ENCODE results near the gene KCNK15.

The KCNK15 gene

DNA sequence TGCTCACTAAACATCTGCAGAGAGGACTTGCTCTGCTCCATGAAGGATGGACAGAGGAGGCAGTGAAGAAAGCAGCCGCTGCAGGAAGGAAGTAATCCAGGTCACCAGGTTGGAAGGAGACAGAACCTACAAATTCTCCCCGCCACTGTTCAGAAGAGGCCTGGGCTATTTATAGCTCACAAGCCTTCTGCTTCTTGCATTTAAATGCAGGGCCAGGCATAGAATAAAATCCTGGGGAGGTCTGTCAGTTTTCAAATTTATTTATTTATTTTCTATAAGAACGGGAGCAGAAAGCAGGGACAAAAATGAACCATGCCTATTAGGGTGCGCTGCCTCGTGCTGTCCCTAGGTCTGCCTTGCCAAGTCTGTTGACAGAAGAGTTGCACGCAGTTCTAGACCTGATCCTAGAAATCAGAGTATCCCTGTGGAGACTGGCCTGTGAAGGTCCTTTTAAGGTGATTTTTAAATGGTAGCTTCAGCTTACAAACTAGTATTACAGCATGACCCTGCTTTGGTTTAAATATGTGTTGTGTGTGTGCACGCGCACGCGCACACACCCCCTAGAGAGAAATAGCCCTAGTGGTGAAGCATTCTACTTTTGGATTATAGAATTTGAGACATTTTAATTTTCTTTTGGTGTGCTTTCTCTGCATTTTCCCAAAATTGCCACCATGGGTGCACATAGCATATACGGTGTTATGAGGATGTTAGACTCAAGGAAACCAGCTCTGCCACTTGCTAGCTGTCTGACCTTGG, 45.2 kb downstream of the KCNK15 start:
- no peak for DNase-seq (ENCODE audit: low read depth)

DNA sequence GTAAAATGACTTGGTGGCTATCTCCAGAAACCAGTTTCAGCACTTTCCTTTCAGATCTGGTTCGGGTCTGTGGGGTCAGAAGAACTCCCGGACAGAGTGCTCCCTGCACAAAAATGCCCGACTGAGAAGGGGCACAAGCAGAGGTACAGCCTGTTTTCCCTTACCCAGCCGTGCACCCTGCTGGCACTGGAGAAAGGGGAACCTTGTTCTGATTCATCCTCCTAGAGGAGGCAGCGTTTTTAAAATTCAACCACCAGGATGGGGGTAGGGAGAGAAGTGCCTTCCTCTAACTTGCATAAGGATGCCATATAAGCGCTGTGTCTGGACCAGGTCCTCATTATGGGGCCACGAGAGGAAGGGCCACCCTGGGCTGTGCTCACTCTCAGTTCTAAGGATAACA, 47.1 kb downstream of the KCNK15 start:
- no peak for DNase-seq (ENCODE audit: low read depth)

DNA sequence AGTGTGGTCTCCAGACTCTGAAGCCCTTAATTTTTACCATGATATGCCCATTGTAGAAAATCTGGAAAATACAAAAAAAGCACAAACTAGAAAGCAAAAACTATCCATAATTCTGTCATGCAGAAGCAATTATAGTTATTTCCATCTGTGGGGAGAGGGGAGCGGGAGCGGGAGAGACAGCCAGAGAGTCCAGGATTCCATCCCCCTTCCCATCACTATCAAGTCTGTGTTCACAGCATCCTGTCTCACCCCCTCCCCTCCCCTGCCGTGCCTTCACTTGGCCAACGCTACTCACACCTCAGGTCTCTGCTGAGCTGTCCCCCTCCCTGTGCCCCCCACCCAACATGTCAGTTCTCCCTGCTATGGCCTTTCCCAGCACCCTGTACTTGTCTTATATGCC, 50.2 kb downstream of the KCNK15 start:
- no peak for DNase-seq (ENCODE audit: low read depth)

DNA sequence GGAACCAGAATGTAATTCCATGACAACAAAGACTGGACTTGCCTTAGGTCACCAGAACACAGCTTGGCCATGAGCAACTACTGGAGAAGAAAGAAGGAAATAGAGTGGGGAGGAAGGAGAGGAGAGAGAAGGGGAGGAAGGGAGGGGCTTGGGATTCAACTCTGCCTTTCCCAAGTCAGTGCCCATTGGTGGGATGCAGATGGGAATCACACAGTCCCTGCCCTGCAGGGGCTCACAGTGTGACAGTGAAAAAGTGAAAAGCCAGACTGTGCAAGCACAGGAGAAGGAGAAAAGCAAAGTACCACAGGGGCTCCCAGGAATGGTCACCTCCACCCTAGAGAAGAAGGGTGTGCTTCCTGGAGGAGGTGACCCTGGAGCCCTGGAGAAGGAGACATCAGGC, 50.6 kb downstream of the KCNK15 start:
- DNase-seq (ENCODE audit: low read depth) = no peak

DNA sequence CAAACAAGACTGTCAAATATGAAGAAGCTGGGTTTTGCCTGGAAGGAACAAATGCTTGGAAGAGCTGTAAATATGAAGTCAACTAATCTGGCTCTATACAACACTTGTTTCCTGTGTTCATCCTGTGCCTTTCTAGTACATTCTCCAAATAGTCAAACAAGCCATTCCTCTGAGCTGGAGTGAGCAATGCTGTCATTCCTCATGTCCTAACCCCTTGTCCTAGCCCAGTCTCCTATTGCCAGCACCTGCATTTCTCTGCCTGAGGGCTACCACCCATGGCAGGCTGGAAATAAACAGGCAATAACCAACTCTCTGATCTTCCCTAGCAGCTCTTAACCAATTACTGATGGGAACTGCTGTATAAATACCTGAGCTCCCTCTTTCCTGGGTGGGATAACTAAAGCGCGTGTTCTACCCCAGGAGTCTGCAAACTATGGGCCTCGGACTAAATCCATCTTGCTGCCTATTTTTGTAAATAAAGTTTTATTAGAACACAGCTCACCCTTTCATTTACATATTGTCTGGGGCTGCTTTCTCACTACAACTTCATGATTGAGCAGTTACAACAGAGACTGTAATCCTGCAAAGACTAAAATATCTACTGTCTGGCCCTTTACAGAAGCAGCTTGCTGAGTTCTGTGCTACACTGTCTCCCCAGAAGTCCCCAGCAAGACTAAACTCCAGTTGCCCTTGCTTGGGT, 51.2 kb downstream of the KCNK15 start:
- DNase-seq (ENCODE audit: low read depth) = no peak

DNA sequence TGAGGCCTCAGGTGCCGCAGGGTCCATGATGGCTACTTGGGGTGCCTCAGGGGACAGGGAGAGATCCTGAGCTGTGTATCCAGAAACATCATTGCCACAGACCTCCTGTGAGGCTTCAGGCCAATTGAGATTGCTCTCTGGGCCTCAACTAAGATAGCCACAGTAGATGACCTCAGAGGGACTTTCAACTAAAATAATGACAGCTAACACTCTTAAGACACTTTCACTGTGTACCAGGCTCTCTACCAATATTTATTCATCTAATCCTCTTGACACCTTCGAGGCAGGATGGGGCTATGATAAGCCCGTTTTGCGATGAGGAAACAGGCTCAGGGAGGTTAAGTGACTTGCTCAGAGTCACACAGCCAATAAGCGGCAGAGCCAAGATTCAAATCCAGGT, 54.0 kb downstream of the KCNK15 start:
- DNase-seq (ENCODE audit: low read depth) = no peak

DNA sequence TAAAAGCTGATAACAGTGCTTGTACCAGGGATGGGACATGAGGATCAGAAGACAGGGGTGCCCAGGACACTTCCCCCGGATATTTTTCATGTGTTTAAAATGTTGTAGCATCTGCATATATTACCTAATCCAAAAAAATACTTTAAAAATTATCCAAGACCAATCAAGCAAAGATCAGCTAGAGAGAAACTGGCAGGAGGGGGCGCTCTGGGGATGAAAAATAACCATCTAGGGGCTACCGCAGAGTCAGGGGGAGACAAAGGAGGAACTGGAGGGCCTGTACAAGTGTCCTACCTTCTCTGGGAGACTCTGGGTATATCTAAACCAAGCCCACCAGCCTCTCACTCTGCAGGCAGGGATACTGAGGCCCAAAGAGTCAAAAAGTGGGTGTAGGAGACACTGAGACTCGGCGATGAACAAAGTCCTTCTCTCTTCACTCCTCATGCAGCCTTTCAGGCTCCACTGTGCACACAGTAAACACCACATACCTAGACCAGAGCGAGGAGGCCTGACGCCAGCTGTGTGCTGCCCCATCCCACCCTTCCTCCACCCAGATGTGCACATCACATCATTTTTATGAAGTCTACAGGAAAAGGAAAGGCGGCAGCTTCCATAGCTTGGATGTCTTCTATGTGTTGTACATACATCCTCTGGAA, 54.9 kb downstream of the KCNK15 start:
- no peak for DNase-seq (ENCODE audit: low read depth)
